Colonic mucosa (tissue), 4 donors: ENCODE measurements around the gene ARID1B. TPM values are rescaled to one million over a fixed set of nuclear protein-coding genes. Genes with fewer than 3 reads are reported as not detected.

Source experiments
- DNase-seq: peaks from one replicate; pipeline ENCODE4 v3.0.0-alpha.2; 2020
- H3K27ac ChIP-seq: fragments of 200-600 bp; one replicate; pipeline ENCODE4 v1.8.0; 2021
- H3K27me3 ChIP-seq: fragments of 200-600 bp; one replicate; pipeline ENCODE4 v1.8.0; 2021
- H3K36me3 ChIP-seq: fragments of 200-600 bp; one replicate; pipeline ENCODE4 v1.8.0; 2021
- H3K4me1 ChIP-seq: fragments of 200-600 bp; one replicate; pipeline ENCODE4 v1.8.0; 2021; ENCODE audit warnings: mild to moderate bottlenecking
- H3K4me3 ChIP-seq: fragments of 200-600 bp; one replicate; pipeline ENCODE4 v1.8.0; 2021
- H3K9ac ChIP-seq, 2 donors: one replicate each; pipeline ENCODE4 v1.7.0; 2013; ENCODE audit warnings: control low read depth in 2 of 2, low read depth in 2 of 2, low read length in 2 of 2
- H3K9me3 ChIP-seq: fragments of 200-600 bp; one replicate; pipeline ENCODE4 v1.8.0; 2021
- CTCF ChIP-seq: fragments of 200-600 bp; IDR thresholded peaks from one replicate; pipeline ENCODE4 v1.8.0; 2022; ENCODE audit warnings: antibody characterized with exemption, mild to moderate bottlenecking
- intact Hi-C: fragments of 100-400 bp; cut with DNase I; formaldehyde crosslinking; loops from one replicate; pipeline ENCODE4 v1.14.1; 2022
- total RNA-seq, 2 donors: library from RNA; stranded (reverse); fragmentation: NEBNext Ultra II Directional in 1 of 2; extraction: Animal tissue kit (Norgen Biotek cat#: 25700) in 1 of 2; gene quantifications; one replicate each; pipeline ENCODE4 v1.2.1, GENCODE V29; 2021
- donor health status: healthy.
- donor health status: DM: no; HTN: no; CAD: no.
- donor health status: DM: no; HTN: no; CAD: no.

Gene ARID1B
- total RNA-seq, 2 donors from 2014 or later: 61.3 to 71.5 TPM

- intact Hi-C loops: no loop called here
- Histone ChIP-seq H3K9ac (no peak overlapping the region), H3K4me3 (no peak overlapping the region)
Observed at GRCh38 chr6:156863504-156863903, 86.3 kb downstream of the ARID1B start.

GRCh38 chr6:156864557-156864956, 87.4 kb downstream of the ARID1B start:
- H3K4me3 ChIP-seq: no peak overlapping the region
- intact Hi-C loops: no loop called here
- H3K4me1 ChIP-seq: no peaks in the 10 kb centered on the region
- no peak overlapping the region for H3K27ac ChIP-seq
- no peaks in the 10 kb centered on the region for H3K27me3 ChIP-seq
- no peak for DNase-seq
- no peak overlapping the region for H3K9ac ChIP-seq
- no peaks in the 10 kb centered on the region for H3K36me3 ChIP-seq
- no peaks in the 10 kb centered on the region for H3K9me3 ChIP-seq
- no peak for TF ChIP-seq CTCF

More at GRCh38 chr6:156863504-156863903, 86.3 kb downstream of the ARID1B start:
- Histone ChIP-seq H3K27me3 (no peaks in the 10 kb centered on the region), H3K4me1 (no peaks in the 10 kb centered on the region), H3K36me3 (no peaks in the 10 kb centered on the region), H3K9me3 (no peaks in the 10 kb centered on the region), H3K27ac (no peak overlapping the region)
- TF ChIP-seq CTCF: no peak
- DNase-seq: no peak

GRCh38 chr6:156865019-156865629, 87.9 kb downstream of the ARID1B start:
- no peak overlapping the region for H3K9ac ChIP-seq
- no peaks in the 10 kb centered on the region for H3K36me3 ChIP-seq
- no peaks in the 10 kb centered on the region for H3K4me1 ChIP-seq
- DNase-seq: no peak
- H3K9me3 ChIP-seq: no peaks in the 10 kb centered on the region
- H3K27ac ChIP-seq: no peak overlapping the region
- H3K4me3 ChIP-seq: no peak overlapping the region
- intact Hi-C loops: no loop called here
- H3K27me3 ChIP-seq: no peaks in the 10 kb centered on the region
- TF ChIP-seq CTCF: no peak

- no peak for DNase-seq
- TF ChIP-seq CTCF: no peak
- Histone ChIP-seq H3K9me3 (no peaks in the 10 kb centered on the region), H3K27me3 (no peaks in the 10 kb centered on the region), H3K9ac (no peak overlapping the region), H3K4me1 (no peaks in the 10 kb centered on the region), H3K27ac (no peak overlapping the region), H3K36me3 (no peaks in the 10 kb centered on the region), H3K4me3 (no peak overlapping the region)
- intact Hi-C loops: no loop called here
Observed at GRCh38 chr6:156866220-156867015, 89.2 kb downstream of the ARID1B start.

GRCh38 chr6:156867121-156867520, 89.9 kb downstream of the ARID1B start:
- no peaks in the 10 kb centered on the region for H3K27me3 ChIP-seq
- intact Hi-C loops: no loop called here
- no peak for TF ChIP-seq CTCF
- H3K27ac ChIP-seq: no peak overlapping the region
- no peak overlapping the region for H3K4me3 ChIP-seq
- no peak for DNase-seq
- H3K9me3 ChIP-seq: no peaks in the 10 kb centered on the region
- H3K4me1 ChIP-seq: no peaks in the 10 kb centered on the region
- H3K9ac ChIP-seq: no peak overlapping the region
- H3K36me3 ChIP-seq: no peaks in the 10 kb centered on the region
